HFFc6 (cell line): ENCODE measurements around the gene LRRC74B. TPM values are rescaled to one million over a fixed set of nuclear protein-coding genes. Genes with fewer than 3 reads are reported as not detected.

Source experiments
- DNase-seq: peaks from one replicate; pipeline ENCODE4 v3.0.0-alpha.2; 2018
- H3K27ac Mint-ChIP-seq: 2 replicates; pipeline ENCODE4 v1.8.0; 2020; ENCODE audit warnings: mild to moderate bottlenecking, mixed read lengths
- H3K27me3 Mint-ChIP-seq: 2 replicates; pipeline ENCODE4 v1.8.0; 2021; ENCODE audit warnings: mild to moderate bottlenecking, moderate library complexity, mixed read lengths; ENCODE audit not compliant: insufficient read depth
- H3K36me3 Mint-ChIP-seq: 2 replicates; pipeline ENCODE4 v1.8.0; 2021; ENCODE audit warnings: low read depth, mixed read lengths
- H3K4me1 Mint-ChIP-seq: 2 replicates; pipeline ENCODE4 v1.8.0; 2020; ENCODE audit warnings: low read depth, mixed read lengths
- H3K4me3 Mint-ChIP-seq: 2 replicates; pipeline ENCODE4 v1.8.0; 2020; ENCODE audit warnings: mild to moderate bottlenecking, moderate library complexity, mixed read lengths
- H3K9me3 Mint-ChIP-seq: 2 replicates; pipeline ENCODE4 v1.8.0; 2020; ENCODE audit warnings: mild to moderate bottlenecking, mixed read lengths
- CTCF ChIP-seq: fragments of 200-600 bp; sonication (generic); IDR thresholded peaks from 2 replicates; pipeline ENCODE4 v1.5.0; 2021; ENCODE audit warnings: antibody characterized with exemption, mild to moderate bottlenecking
- total RNA-seq, 6 experiments: library from RNA; stranded (reverse); fragmentation: NEBNext Ultra II Directional; extraction: Animal tissue kit (Norgen Biotek cat#: 25700); gene quantifications; 2 replicates in 1 of 6; 3 replicates in 5 of 6; pipeline ENCODE4 v1.2.3, GENCODE V29; 2021

The LRRC74B gene
- total RNA-seq, 6 experiments from 2014 or later = not detected

DNA sequence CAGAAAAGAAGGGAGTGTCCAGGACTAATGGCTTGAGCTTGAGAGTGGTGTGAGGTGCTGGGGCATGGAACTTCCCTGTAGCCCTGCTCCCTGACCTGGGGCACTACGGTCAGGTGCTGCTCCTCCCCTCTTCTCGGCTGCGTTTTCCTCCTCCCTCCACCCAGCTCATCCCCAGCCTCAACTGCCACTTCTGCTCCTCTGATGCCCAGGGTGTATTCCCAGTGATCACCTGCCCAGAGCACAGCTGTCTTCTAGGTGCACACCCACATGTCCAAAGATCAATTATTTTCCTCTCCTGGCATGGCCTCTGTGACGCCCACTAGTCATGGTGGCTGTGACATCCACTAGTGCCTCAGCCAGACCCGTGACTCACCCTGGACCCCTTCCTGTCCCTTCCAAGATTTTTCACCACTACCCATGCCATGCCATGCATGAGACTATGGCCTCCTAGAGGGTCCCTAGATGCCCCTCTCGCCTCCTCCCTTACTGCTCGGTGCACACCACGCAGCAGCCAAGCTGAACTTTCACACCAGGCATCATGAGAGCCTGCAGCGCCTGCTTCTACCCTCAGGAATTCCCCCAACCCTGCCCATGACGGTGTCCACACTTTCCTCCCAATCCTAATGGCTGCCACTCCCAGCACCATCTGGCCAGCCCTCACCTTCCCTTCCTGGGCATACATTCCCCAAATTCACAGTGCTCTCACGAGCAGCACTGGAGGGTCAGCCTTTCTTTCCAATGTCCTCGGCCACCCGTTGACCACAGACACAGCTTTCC is 28.9 kb upstream of the LRRC74B start:
- Mint-ChIP-seq H3K4me3 (no peak overlapping the region), H3K9me3 (no peaks in the 10 kb centered on the region), H3K27ac (0 out of 2 replicates have a peak overlapping the region, but pooled peaks have one; percentile 7), H3K36me3 (no peaks in the 10 kb centered on the region), H3K4me1 (peaks cover 28% of the 10 kb centered on the region), H3K27me3 (peaks cover 7% of the 10 kb centered on the region)
- TF ChIP-seq CTCF = no peak
- DNase-seq = no peak

- no peak for TF ChIP-seq CTCF
- H3K27me3 Mint-ChIP-seq = peaks cover 7% of the 10 kb centered on the region
- H3K9me3 Mint-ChIP-seq = no peaks in the 10 kb centered on the region
These were observed 27.4 kb upstream of the LRRC74B start for GRCh38 chr22:21018314-21018713.

DNA sequence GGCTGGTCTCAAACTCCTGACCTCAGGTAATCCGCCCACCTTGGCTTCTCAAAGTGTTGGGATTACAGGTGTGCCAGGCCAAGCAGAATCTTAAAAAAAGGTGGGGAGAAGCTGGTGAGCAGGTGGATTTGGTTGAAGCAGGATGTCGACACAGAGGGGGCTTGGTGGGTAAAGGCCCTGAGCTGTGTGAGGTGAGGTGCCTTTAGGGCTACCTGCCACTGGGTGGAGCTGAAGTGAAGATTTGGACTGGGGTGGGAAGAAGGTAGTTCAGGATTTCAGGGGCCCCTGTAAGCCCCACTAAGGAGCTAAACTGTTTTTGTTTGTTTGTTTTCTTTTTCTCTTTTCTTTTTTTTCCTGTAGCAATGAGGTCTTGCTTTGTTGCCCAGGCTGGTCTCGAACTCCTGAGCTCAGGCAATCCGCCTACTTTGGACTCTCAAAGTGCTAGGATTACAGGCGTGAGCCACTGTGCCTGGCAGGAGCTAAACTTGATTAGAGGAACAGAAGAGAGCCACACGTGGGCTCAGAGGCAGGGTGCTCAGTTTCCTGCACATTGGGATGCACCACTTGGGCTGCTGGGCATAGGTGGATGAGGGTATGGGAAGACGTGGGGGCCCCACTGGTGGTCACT is 24.8 kb upstream of the LRRC74B start:
- Mint-ChIP-seq H3K4me1 (no peaks in the 10 kb centered on the region; the same call in 1 of the 2 replicates), H3K4me3 (no peak overlapping the region), H3K9me3 (no peaks in the 10 kb centered on the region), H3K27me3 (peaks cover 7% of the 10 kb centered on the region), H3K27ac (no peak overlapping the region), H3K36me3 (no peaks in the 10 kb centered on the region)
- no peak for DNase-seq
- TF ChIP-seq CTCF = peak; percentile 71

More at GRCh38 chr22:21018314-21018713, 27.4 kb upstream of the LRRC74B start:
- no peak for DNase-seq
- Mint-ChIP-seq H3K36me3 (no peaks in the 10 kb centered on the region), H3K27ac (no peak overlapping the region), H3K4me3 (no peak overlapping the region), H3K4me1 (peaks cover 26% of the 10 kb centered on the region)

DNA sequence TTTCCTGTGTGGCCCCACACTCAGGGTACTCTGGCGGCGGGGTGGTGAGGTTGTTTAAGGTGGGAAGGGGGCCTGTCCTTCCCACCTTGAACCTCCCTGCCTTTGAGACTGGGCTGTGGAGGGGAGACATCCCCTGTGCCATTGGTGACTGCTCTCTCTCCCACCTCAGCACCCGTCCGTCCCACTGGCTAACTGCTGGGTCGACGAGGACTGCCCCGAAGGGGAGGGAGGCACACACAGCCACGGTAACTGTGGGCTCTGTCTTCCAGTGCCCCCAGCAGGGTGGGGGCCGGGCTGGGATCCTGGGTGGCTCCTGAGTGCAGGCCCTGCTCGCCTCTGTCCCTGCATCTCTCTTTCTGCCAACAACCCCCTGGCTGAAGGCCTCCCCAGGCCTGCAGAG is 23.2 kb upstream of the LRRC74B start:
- H3K27me3 Mint-ChIP-seq = peaks cover 7% of the 10 kb centered on the region
- H3K9me3 Mint-ChIP-seq = no peaks in the 10 kb centered on the region
- no peak for DNase-seq
- no peak overlapping the region for H3K27ac Mint-ChIP-seq
- H3K4me1 Mint-ChIP-seq = peaks cover 9% of the 10 kb centered on the region
- H3K36me3 Mint-ChIP-seq = no peaks in the 10 kb centered on the region
- no peak overlapping the region for H3K4me3 Mint-ChIP-seq
- no peak for TF ChIP-seq CTCF

DNA sequence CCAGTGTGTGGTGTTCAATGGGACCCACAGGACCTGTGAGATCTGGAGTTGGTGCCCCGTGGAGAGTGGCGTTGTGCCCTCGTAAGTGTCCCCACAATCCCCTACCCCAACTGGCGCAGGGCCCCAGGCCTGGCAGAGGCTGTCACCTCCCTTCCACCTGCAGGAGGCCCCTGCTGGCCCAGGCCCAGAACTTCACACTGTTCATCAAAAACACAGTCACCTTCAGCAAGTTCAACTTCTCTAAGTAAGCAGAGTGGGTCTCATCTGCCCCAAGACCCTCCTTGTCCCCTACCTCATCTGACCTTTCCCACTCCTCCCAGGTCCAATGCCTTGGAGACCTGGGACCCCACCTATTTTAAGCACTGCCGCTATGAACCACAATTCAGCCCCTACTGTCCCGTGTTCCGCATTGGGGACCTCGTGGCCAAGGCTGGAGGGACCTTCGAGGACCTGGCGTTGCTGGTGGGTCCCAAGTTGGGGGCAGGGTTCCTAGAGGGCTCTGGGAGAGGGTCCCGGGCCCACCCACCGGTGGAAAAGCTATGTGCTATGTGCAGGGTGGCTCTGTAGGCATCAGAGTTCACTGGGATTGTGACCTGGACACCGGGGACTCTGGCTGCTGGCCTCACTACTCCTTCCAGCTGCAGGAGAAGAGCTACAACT is 22.7 kb upstream of the LRRC74B start:
- H3K4me1 Mint-ChIP-seq = peaks cover 12% of the 10 kb centered on the region
- H3K27me3 Mint-ChIP-seq = peaks cover 7% of the 10 kb centered on the region
- DNase-seq = no peak
- peak; percentile 37; the same call in 1 of the 2 replicates for TF ChIP-seq CTCF
- no peaks in the 10 kb centered on the region for H3K36me3 Mint-ChIP-seq
- no peak overlapping the region for H3K27ac Mint-ChIP-seq
- H3K4me3 Mint-ChIP-seq = no peak overlapping the region
- no peaks in the 10 kb centered on the region for H3K9me3 Mint-ChIP-seq
